RKO (cell line): ENCODE data around the gene BLOC1S3.

Source experiments
- DNase-seq: peaks from one replicate; pipeline ENCODE4 v3.0.0-alpha.2; 2016; ENCODE audit warnings: low spot score

Gene BLOC1S3

GRCh38 chr19:45186509-45187334, 8.1 kb downstream of the BLOC1S3 start:
- DNase-seq, result peak; percentile 37

- DNase-seq, result no peak
These were observed 9.0 kb downstream of the BLOC1S3 start for GRCh38 chr19:45187421-45188100.

- DNase-seq, result no peak
These were observed 11.4 kb downstream of the BLOC1S3 start for GRCh38 chr19:45189971-45190370.

GRCh38 chr19:45191375-45191774, 12.8 kb downstream of the BLOC1S3 start:
- no peak for DNase-seq

- peak; percentile 47 for DNase-seq
These were observed 17.2 kb downstream of the BLOC1S3 start for GRCh38 chr19:45195764-45196163.

- peak; percentile 53 for DNase-seq
These were observed 22.0 kb downstream of the BLOC1S3 start for GRCh38 chr19:45200568-45200967.

GRCh38 chr19:45202637-45203036, 24.1 kb downstream of the BLOC1S3 start:
- no peak for DNase-seq

- DNase-seq, result no peak
These were observed 27.2 kb downstream of the BLOC1S3 start for GRCh38 chr19:45205810-45206209.

- DNase-seq, result no peak
These were observed 27.7 kb downstream of the BLOC1S3 start for GRCh38 chr19:45206328-45206727.

- DNase-seq, result no peak
These were observed 33.3 kb downstream of the BLOC1S3 start for GRCh38 chr19:45211751-45212381.

- no peak for DNase-seq
These were observed 34.4 kb downstream of the BLOC1S3 start for GRCh38 chr19:45213031-45213430.

- DNase-seq, result no peak
These were observed 37.0 kb downstream of the BLOC1S3 start for GRCh38 chr19:45215391-45216191.

GRCh38 chr19:45216667-45217066, 38.1 kb downstream of the BLOC1S3 start:
- no peak for DNase-seq

- no peak for DNase-seq
These were observed 38.8 kb downstream of the BLOC1S3 start for GRCh38 chr19:45217193-45217956.

- DNase-seq, result no peak
These were observed 39.4 kb downstream of the BLOC1S3 start for GRCh38 chr19:45217957-45218334.

GRCh38 chr19:45218426-45218825, 39.8 kb downstream of the BLOC1S3 start:
- DNase-seq, result no peak

GRCh38 chr19:45218911-45219743, 40.5 kb downstream of the BLOC1S3 start:
- no peak for DNase-seq

- no peak for DNase-seq
These were observed 44.1 kb downstream of the BLOC1S3 start for GRCh38 chr19:45222724-45223123.

- DNase-seq, result no peak
These were observed 45.3 kb downstream of the BLOC1S3 start for GRCh38 chr19:45223879-45224278.

GRCh38 chr19:45224645-45225044, 46.1 kb downstream of the BLOC1S3 start:
- DNase-seq, result no peak
